Activated CD8-positive, alpha-beta T cell treated with anti-CD3 and anti-CD28 coated beads for 36 hours (primary cell): ENCODE data around the gene HPRT1. TPM values are rescaled to one million over a fixed set of nuclear protein-coding genes. Genes with fewer than 3 reads are reported as not detected.

ENCODE experiments used
- ATAC-seq: fragments of 200-7000 bp; cut with Tn5 transposase; one replicate; pipeline ENCODE4 v1.10.0; 2021; ENCODE audit warnings: mild to moderate bottlenecking, moderate library complexity
- CTCF ChIA-PET: fragments of 350-600 bp; sonication (Branson Sonifier 250); formaldehyde crosslinking; loops from one replicate; lab custom pipeline; 2021; ENCODE audit warnings: antibody characterized with exemption; lab: Charles Lee
- POLR2A ChIA-PET: fragments of 350-600 bp; sonication (Branson Sonifier 250); formaldehyde crosslinking; loops from one replicate; lab custom pipeline; 2021; ENCODE audit warnings: antibody characterized with exemption; lab: Charles Lee
- DNase-seq: peaks from one replicate; pipeline ENCODE4 v3.0.0-alpha.2; 2020
- H3K27ac Mint-ChIP-seq: one replicate; pipeline ENCODE4 v1.8.0; 2021; ENCODE audit warnings: mild to moderate bottlenecking, mixed read lengths
- H3K27me3 Mint-ChIP-seq: one replicate; pipeline ENCODE4 v1.8.0; 2021; ENCODE audit warnings: mixed read lengths
- H3K36me3 Mint-ChIP-seq: one replicate; pipeline ENCODE4 v1.8.0; 2021; ENCODE audit warnings: low read depth, mixed read lengths
- H3K4me1 Mint-ChIP-seq: one replicate; pipeline ENCODE4 v1.8.0; 2021; ENCODE audit warnings: low read depth, mixed read lengths
- H3K4me3 Mint-ChIP-seq: one replicate; pipeline ENCODE4 v1.8.0; 2021; ENCODE audit warnings: mild to moderate bottlenecking, moderate library complexity, mixed read lengths
- H3K9me3 Mint-ChIP-seq: one replicate; pipeline ENCODE4 v1.8.0; 2021; ENCODE audit warnings: mixed read lengths
- CTCF ChIP-seq: fragments of 200-600 bp; IDR thresholded peaks from one replicate; pipeline ENCODE4 v1.8.0; 2022; ENCODE audit warnings: antibody characterized with exemption, mild to moderate bottlenecking
- intact Hi-C: fragments of 100-400 bp; cut with micrococcal nuclease; formaldehyde crosslinking; loops from one replicate; pipeline ENCODE4 v1.10.0; 2022
- total RNA-seq, 2 experiments: library from RNA; stranded (reverse); gene quantifications; one replicate each; pipeline ENCODE4 v1.2.3, GENCODE V29; 2021

The HPRT1 gene
- total RNA-seq, 2 experiments from 2014 or later, result 118 to 120 TPM

GRCh38 chrX:134469486-134469885 lies 9.5 kb downstream of the HPRT1 start:
- ChIA-PET CTCF (no interaction called here), POLR2A (no interaction called here)
- no peak for DNase-seq
- peaks cover 15% of the 10 kb centered on the region for H3K36me3 Mint-ChIP-seq
- peaks cover 3% of the 10 kb centered on the region for H3K4me1 Mint-ChIP-seq
- H3K4me3 Mint-ChIP-seq, result no peak overlapping the region
- no peaks in the 10 kb centered on the region for H3K9me3 Mint-ChIP-seq
- no peak for ATAC-seq
- H3K27me3 Mint-ChIP-seq, result no peaks in the 10 kb centered on the region
- no peak for TF ChIP-seq CTCF
- H3K27ac Mint-ChIP-seq, result no peak overlapping the region
- intact Hi-C loops, result no loop called here

GRCh38 chrX:134470013-134470412 lies 10.0 kb downstream of the HPRT1 start:
- Mint-ChIP-seq H3K27me3 (no peaks in the 10 kb centered on the region), H3K9me3 (no peaks in the 10 kb centered on the region), H3K27ac (no peak overlapping the region), H3K36me3 (peaks cover 13% of the 10 kb centered on the region), H3K4me3 (no peak overlapping the region), H3K4me1 (peaks cover 3% of the 10 kb centered on the region)
- ATAC-seq, result no peak
- TF ChIP-seq CTCF, result no peak
- ChIA-PET CTCF (no interaction called here), POLR2A (no interaction called here)
- intact Hi-C loops, result no loop called here
- no peak for DNase-seq

- peaks cover 3% of the 10 kb centered on the region for H3K4me1 Mint-ChIP-seq
- DNase-seq, result no peak
- TF ChIP-seq CTCF, result no peak
- intact Hi-C loops, result no loop called here
- H3K27me3 Mint-ChIP-seq, result no peaks in the 10 kb centered on the region
- ChIA-PET CTCF (no interaction called here), POLR2A (interaction anchor here (0.7 kb wide), 1 partner anchor 100 kb away, joined by 3 read pairs; no protein-coding TSS in a partner anchor)
- no peak for ATAC-seq
- H3K4me3 Mint-ChIP-seq, result no peak overlapping the region
- peaks cover 19% of the 10 kb centered on the region for H3K36me3 Mint-ChIP-seq
- H3K9me3 Mint-ChIP-seq, result no peaks in the 10 kb centered on the region
- no peak overlapping the region for H3K27ac Mint-ChIP-seq
Measured at GRCh38 chrX:134472041-134472440, 12.1 kb downstream of the HPRT1 start.

- Mint-ChIP-seq H3K4me1 (no peaks in the 10 kb centered on the region), H3K36me3 (peaks cover 21% of the 10 kb centered on the region), H3K27ac (no peak overlapping the region), H3K27me3 (no peaks in the 10 kb centered on the region), H3K4me3 (no peak overlapping the region), H3K9me3 (no peaks in the 10 kb centered on the region)
- intact Hi-C loops, result no loop called here
- POLR2A ChIA-PET, result no interaction called here
- ATAC-seq (no peak), DNase-seq (no peak)
- no peak for TF ChIP-seq CTCF
- CTCF ChIA-PET, result no interaction called here
Measured at GRCh38 chrX:134476284-134476683, 16.3 kb downstream of the HPRT1 start.

- ChIA-PET CTCF (no interaction called here), POLR2A (no interaction called here)
- ATAC-seq, result no peak
- Mint-ChIP-seq H3K27me3 (no peaks in the 10 kb centered on the region), H3K9me3 (no peaks in the 10 kb centered on the region), H3K4me1 (no peaks in the 10 kb centered on the region), H3K27ac (no peak overlapping the region), H3K4me3 (no peak overlapping the region), H3K36me3 (peaks cover 19% of the 10 kb centered on the region)
- TF ChIP-seq CTCF, result no peak
- intact Hi-C loops, result no loop called here
- DNase-seq, result no peak
Measured at GRCh38 chrX:134478374-134478773, 18.4 kb downstream of the HPRT1 start.
